GM18519 (cell line): Measurements from ENCODE around the gene S100A12.
"Not testable (repeated sequence)": the region's sequence is repeated elsewhere in the genome, so short reads cannot be mapped to it uniquely, and the experiment has no call there.

Experiments used
- ATAC-seq: cut with Tn5 transposase; IDR thresholded peaks from one replicate; pipeline ENCODE4 v1.9.1; 2021; ENCODE audit warnings: mild to moderate bottlenecking, moderate library complexity; ENCODE audit not compliant: unreplicated experiment, low FRiP score

S100A12 gene

GRCh38 chr1:153375511-153375910, at the start of gene S100A12:
TSS of gene S100A12 (minus strand) at chr1:153375621. CDS start at chr1:153374592, 1,029 bp downstream.
- no peak for ATAC-seq

DNA sequence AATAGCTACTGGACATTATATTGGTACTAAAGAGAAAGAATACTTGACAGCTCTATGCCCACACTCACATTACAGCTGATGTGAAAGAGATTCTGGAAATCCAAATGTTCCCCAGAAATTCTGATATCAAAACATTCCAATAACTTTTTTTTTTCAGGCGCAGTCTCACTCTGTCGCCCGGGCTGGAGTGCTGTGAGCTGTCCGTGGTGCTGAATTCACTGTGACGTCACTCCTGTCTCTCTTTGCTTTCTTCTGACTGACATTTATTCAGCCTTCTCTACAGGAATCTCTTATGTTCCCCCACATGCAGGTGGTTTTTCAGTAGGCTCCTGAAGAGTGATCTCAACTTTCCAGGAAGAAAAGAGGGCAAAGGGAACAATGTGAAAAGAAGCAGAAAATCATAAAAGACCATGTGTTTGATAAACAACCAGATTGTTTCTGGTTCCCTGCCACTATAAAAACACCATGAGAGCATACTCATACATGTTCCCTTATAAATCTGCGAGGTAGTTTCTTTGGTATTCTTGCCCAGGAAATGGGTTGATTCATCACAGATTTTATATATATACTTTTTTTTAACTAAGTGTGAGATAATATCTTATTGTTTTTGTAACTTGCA, 47.1 kb upstream of the S100A12 start:
- ATAC-seq, result no peak

DNA sequence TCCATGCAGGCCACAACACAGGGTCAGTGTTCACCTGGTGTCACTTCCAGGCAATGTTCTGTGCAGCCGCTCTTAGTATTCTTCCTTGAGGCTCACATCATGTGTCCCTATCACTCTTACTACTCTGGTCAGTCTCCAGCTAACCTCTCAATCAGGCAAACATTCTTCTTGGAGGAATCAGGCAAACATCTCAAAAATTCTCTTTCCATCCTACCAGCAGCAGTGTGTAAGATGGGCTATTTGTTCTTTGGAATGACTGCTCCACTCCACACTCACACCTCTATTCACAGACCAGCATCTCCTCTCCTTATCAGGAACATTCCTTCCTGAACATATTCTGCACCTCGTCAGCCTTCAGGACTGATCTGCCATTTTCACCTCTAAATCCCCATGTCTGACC, 44.9 kb upstream of the S100A12 start:
- no peak for ATAC-seq

- ATAC-seq, result not testable (repeated sequence)
These were observed 44.0 kb upstream of the S100A12 start for GRCh38 chr1:153419436-153419793.

- not testable (repeated sequence) for ATAC-seq
These were observed 43.5 kb upstream of the S100A12 start for GRCh38 chr1:153418758-153419435.

GRCh38 chr1:153417136-153417888, 41.9 kb upstream of the S100A12 start:
- ATAC-seq, result no peak

GRCh38 chr1:153415850-153416570, 40.6 kb upstream of the S100A12 start, which contains the start of gene S100A7A:
TSS of gene S100A7A (plus strand) at chr1:153416520. CDS start at chr1:153418083, 1,563 bp downstream.
- ATAC-seq, result no peak

GRCh38 chr1:153413961-153414360, 38.5 kb upstream of the S100A12 start:
- not testable (repeated sequence) for ATAC-seq

GRCh38 chr1:153407274-153407673, 31.9 kb upstream of the S100A12 start:
- not testable (repeated sequence) for ATAC-seq

DNA sequence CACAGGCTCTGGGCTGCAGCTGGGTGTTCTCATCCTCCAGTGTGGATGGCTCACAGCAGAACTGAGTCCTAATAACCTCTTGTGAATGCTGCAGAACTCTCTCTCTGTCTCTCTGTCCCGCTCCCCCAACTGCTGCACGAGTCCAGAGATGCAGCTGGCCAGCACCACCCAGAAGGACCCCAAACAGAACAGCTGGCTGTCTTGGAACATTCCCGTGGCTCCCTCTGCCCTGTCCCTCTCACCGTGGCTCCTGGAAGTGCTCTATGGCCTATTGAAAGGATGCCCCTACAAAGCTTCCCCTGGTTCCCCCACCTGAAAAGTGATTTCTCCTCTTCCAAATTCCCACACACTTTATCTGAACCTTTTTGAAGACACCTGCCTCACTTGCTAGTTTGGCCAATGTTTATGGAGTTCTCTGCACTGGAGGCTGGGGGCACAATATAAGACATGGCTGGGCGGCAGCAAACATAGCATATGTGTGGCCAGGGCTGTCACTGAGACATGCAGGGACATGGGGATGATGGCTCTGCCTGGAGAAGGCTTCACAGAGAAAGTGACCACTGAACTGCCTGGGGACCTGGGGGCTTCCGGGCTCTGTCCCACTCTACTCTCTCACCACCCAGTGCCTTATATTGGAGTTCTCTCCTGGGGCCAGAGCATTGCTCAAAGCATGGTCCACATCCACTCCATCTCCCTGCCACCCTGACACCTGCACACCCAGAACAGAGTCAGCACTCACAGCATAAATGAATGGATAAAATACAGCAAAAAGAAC, 30.6 kb upstream of the S100A12 start:
- not testable (repeated sequence) for ATAC-seq

- ATAC-seq, result no peak
These were observed 29.3 kb upstream of the S100A12 start for GRCh38 chr1:153404768-153405167.

DNA sequence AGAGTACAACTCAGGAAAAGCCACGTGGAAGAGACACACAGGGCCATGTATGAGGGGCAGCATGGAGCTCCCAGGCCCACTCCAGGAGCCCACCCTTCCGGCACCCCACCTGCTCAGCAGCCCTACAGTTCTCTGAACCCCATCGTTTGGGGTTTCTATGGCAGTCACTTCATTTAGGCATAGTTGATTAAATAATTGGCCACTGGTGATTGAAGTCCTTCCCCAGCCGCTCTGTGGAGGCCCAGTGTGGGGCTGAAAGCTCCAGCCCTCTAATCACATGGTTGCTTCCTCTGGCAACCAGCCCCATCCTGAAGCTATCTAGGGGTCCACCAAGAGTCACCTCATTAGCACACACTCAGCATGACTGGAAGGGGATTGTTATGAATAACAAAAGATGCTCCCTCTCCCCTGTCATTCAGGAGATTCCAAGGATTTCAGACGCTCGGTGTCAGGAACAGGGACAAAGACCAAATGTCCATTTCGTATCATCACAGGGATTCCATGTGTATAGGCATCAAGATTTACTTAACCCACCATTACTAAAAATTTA, 28.7 kb upstream of the S100A12 start:
- no peak for ATAC-seq

DNA sequence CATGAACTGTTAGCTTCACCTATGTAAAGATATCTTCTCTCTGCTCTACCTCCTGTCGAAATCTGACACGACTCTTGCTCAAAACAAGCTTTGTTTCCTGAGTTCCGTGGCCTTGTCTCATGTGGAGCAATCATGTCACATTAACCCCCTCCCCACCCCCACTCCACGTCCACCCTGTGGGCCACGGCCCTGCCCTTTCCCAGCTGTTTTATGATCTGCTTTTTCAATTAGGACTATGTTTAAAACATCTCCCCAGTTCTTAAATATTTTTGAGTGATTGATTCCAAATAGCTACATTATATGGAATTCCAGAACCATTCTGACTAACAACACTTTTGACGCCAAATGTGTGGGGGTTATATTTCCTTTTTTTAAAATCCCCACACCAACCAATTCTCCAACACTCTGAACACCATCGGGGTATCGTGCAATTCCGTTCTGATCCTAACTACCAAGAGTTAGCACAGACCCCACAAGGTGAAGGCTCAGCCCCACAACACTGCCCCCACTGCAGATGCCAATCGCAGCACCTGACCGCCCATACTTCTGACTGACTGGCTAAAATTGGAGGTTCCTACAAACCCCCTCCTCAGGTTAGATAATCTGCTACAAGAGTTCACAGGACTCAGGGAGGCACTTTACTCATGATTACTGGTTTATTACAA, 28.1 kb upstream of the S100A12 start:
- no peak for ATAC-seq

- ATAC-seq, result no peak
These were observed 26.8 kb upstream of the S100A12 start for GRCh38 chr1:153402226-153402625.

DNA sequence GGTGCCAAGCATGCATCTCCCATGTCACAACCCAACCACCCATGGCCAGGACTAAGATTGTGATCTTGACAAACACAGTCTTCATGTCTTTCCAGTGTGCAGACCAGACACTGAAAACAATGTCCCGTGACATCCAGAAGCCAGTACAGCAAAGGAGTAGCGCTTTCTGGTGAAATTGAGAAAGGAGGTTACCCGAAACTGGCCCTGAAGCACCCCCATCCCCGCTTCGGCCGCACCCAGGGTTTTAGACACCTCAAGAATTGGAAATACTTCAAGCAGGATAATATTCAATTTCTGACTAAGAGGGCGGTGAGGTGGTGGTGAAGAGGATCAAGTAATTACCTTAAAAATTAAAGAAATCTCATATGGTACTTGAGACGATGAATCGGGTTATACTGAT, 26.0 kb upstream of the S100A12 start:
- no peak for ATAC-seq

DNA sequence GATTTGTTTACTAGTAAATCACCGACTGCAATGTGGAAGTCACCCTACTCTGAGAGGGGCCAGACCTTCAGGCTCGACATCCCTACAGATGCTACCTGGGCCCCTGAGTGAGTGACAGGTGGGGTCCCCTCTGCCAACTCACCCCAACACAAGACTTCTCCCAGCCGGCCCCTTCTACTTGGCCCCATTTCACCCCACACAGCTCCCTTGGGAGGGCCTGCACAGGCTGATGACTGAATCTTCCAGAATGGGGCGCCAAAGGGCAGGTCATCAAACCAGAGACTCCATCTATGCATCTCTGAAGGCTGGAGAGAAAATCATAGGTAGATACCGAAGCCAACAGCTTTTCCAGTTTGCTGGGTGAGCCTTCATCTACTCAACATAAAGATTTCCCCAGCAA, 24.8 kb upstream of the S100A12 start:
- ATAC-seq, result no peak

DNA sequence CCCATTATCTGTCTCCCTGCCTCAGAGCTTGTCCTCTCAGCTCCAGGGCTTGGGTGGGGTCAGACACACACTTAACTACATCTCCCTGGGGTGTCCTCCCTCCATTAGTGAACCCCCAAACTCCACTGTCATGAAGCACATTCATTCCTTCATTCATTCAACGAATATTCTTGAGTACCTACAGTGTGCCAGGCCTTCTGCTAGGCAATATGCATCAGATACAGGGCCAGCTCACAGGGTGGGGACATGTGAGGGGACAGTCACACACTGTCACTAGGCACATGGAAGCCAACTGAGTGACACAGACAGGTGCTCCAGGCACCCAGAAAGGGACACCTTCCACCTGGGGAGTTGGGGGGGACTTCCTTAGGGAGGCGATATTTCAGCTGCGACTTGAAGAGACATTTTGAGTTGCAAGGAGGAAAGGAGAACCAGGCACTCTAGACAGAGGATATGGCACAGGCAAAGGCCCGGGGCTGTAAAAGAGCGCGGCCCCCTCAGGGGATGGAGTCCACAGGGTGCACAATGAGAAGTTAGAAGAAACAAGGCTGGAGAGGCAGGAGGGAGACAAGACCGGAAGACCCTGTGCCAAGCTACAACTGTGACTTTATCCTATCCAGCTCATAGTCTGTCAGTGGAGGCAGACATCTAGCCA, 24.1 kb upstream of the S100A12 start:
- ATAC-seq, result no peak

DNA sequence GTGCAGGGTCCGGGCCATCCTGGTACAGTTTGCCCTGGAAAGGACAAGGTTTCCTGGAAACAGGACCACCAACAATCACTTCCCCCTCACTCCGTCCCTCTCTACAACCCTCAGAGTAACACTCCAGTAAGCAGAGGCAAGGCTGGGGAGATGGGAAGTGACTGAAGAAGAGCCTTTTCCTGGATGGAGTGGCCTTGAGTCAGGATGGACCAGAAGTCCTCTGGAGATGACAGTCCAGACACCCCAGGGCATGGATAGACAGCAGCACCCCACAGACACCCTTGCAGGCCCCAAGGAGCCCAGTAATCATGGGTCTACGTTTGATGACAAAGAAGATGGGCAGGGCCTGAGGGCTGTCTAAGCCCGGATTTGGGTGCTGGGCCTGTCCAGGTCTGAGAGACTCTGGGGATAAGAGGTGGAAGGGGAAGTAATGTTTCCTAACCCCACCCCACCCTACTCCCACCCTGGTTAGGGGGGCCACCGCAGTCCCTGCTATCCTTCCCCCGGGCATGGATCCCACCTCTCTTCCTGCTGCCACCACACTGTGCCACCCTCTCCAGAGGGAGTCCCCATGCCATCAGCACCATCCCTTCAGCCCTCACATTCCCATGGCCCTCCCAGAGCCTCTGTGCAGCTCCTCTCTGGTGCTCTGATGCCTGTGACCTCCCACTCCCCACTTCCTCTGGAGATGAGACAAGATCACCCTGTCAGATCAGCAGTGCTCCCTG, 22.7 kb upstream of the S100A12 start:
- ATAC-seq, result no peak
